GM12878 (cell line): ENCODE measurements around the gene DCAF12L1. TPM values are rescaled to one million over a fixed set of nuclear protein-coding genes. Genes with fewer than 3 reads are reported as not detected.

Source experiments
- ATAC-seq: fragments of 200-7000 bp; cut with Tn5 transposase; 3 replicates; pipeline ENCODE4 v1.9.1; 2020; ENCODE audit warnings: mild to moderate bottlenecking, moderate library complexity
- BruUV-seq: library from RNA; stranded (reverse); fragments of 400-500 nt; replicated peaks from 2 replicates; lab custom pipeline; 2021; lab: Mats Ljungman, UMichigan
- CTCF ChIA-PET: fragments of 300-600 bp; sonication (Branson Sonifier 250); formaldehyde crosslinking; extraction: SDS; loops from one replicate; lab custom pipeline; 2021; ENCODE audit warnings: inconsistent platforms; lab: Yijun Ruan, JAX
- POLR2A ChIA-PET: fragments of 350-600 bp; formaldehyde crosslinking; extraction: SDS; loops from one replicate; lab custom pipeline; 2021; ENCODE audit warnings: inconsistent platforms; lab: Charles Lee
- RAD21 ChIA-PET: fragments of 300-600 bp; sonication (Branson Sonifier 250); formaldehyde crosslinking; loops from one replicate; lab custom pipeline; 2023; ENCODE audit warnings: antibody characterized with exemption; ENCODE audit not compliant: unreplicated experiment; lab: Charles Lee
- SMC1A ChIA-PET: fragments of 300-600 bp; sonication (Branson Sonifier 250); formaldehyde crosslinking; loops from one replicate; lab custom pipeline; 2023; ENCODE audit not compliant: unreplicated experiment, uncharacterized antibody; lab: Charles Lee
- DNase-seq: peaks from one replicate; pipeline ENCODE4 v3.0.0-alpha.2; 2011; ENCODE audit warnings: low read depth, low spot score
- FAIRE-seq: peaks from 3 replicates; lab custom pipeline; 2011; peaks lifted over from hg19 to GRCh38; lab: Jason Lieb, UNC
- H2AFZ ChIP-seq: 2 replicates; pipeline ENCODE4 v1.6.0; 2011; ENCODE audit warnings: low read depth, low read length, control low read depth; ENCODE audit not compliant: control insufficient read depth
- H3K27ac ChIP-seq: 2 replicates; pipeline ENCODE4 v1.5.1; 2011; ENCODE audit warnings: control low read depth; ENCODE audit not compliant: control insufficient read depth, insufficient read depth
- H3K27me3 ChIP-seq, 2 experiments: replicated peaks in 1 of 2; 2 replicates each; pipeline versions ENCODE4 v1.6.0 to v1.6.1; 2011; ENCODE audit warnings: low read length in 1 of 2; ENCODE audit not compliant: control insufficient read depth in 2 of 2, insufficient read depth in 2 of 2
- H3K36me3 ChIP-seq, 2 experiments: 2 replicates each; pipeline ENCODE4 v1.5.1; 2011; ENCODE audit warnings: low read length in 1 of 2; ENCODE audit not compliant: control insufficient read depth in 2 of 2, insufficient read depth in 2 of 2
- H3K4me1 ChIP-seq: 2 replicates; pipeline ENCODE4 v1.6.1; 2011; ENCODE audit warnings: mild to moderate bottlenecking, low read length, moderate library complexity, mixed read lengths; ENCODE audit not compliant: control insufficient read depth, insufficient read depth
- H3K4me2 ChIP-seq: 2 replicates; pipeline ENCODE4 v1.6.0; 2011; ENCODE audit warnings: control low read depth; ENCODE audit not compliant: control insufficient read depth, insufficient read depth
- H3K4me3 ChIP-seq: fragments of 200-600 bp; sonication (generic); 2 replicates; pipeline ENCODE4 v1.5.1; 2016
- H3K79me2 ChIP-seq: 2 replicates; pipeline ENCODE4 v1.6.0; 2011; ENCODE audit warnings: low read length; ENCODE audit not compliant: control insufficient read depth, insufficient read depth
- H3K9ac ChIP-seq: 2 replicates; pipeline ENCODE4 v1.8.0; 2011; ENCODE audit warnings: low read length, control low read depth, mixed read lengths; ENCODE audit not compliant: control insufficient read depth, insufficient read depth
- H3K9me3 ChIP-seq: replicated peaks from 3 replicates; pipeline ENCODE4 v1.5.1; 2011; ENCODE audit warnings: mild to moderate bottlenecking, low read length; ENCODE audit not compliant: control insufficient read depth, insufficient read depth
- H4K20me1 ChIP-seq: 2 replicates; pipeline ENCODE4 v1.6.0; 2011; ENCODE audit not compliant: control insufficient read depth, insufficient read depth
- BACH1 ChIP-seq: fragments of 450-650 bp; IDR thresholded peaks from 2 replicates; pipeline ENCODE4 v1.6.1; 2017; ENCODE audit warnings: mild to moderate bottlenecking, borderline replicate concordance
- BHLHE40 ChIP-seq, 2 experiments: fragments of 450-650 bp in 1 of 2; IDR thresholded peaks; 2 replicates each; pipeline ENCODE4 v1.6.1; 2011 to 2017; ENCODE audit warnings: low read depth in 2 of 2, borderline replicate concordance in 1 of 2, improper control_type of control experiment in 1 of 2, low read length in 1 of 2, mild to moderate bottlenecking in 1 of 2
- CEBPB ChIP-seq, 2 experiments: fragments of 150-350 bp in 1 of 2; IDR thresholded peaks; 2 replicates each; pipeline ENCODE4 v1.6.1; 2012 to 2014; ENCODE audit warnings: low read depth in 2 of 2, low read length in 2 of 2, borderline replicate concordance in 1 of 2, inconsistent platforms in 1 of 2
- HDAC2 ChIP-seq: fragments of 200-600 bp; sonication (generic); IDR thresholded peaks from 2 replicates; pipeline ENCODE4 v1.6.1; 2017
- JUNB ChIP-seq: IDR thresholded peaks from 2 replicates; pipeline ENCODE4 v1.6.1; 2016; ENCODE audit warnings: antibody characterized with exemption, mild to moderate bottlenecking
- MEF2A ChIP-seq: IDR thresholded peaks from 2 replicates; pipeline ENCODE4 v1.6.1; 2011; ENCODE audit warnings: low read depth, mild to moderate bottlenecking, low read length, moderate library complexity; ENCODE audit not compliant: insufficient read depth
- MXI1 ChIP-seq: fragments of 150-350 bp; IDR thresholded peaks from 2 replicates; pipeline ENCODE4 v1.6.1; 2011; ENCODE audit warnings: low read depth, mild to moderate bottlenecking, inconsistent platforms, low read length, improper control_type of control experiment
- POLR2AphosphoS5 ChIP-seq: IDR thresholded peaks from 2 replicates; pipeline ENCODE4 v1.6.1; 2011; ENCODE audit warnings: mild to moderate bottlenecking, low read length, inconsistent platforms
- RELB ChIP-seq: fragments of 450-650 bp; IDR thresholded peaks from 2 replicates; pipeline ENCODE4 v1.6.1; 2017; ENCODE audit warnings: low read depth, mild to moderate bottlenecking, moderate library complexity
- SMC3 ChIP-seq: IDR thresholded peaks from 2 replicates; pipeline ENCODE4 v1.6.1; 2011; ENCODE audit warnings: low read length, improper control_type of control experiment, borderline replicate concordance
- USF1 ChIP-seq: IDR thresholded peaks from 2 replicates; pipeline ENCODE4 v1.6.1; 2011; ENCODE audit warnings: borderline replicate concordance, low read depth, mild to moderate bottlenecking, moderate library complexity, mixed read lengths, low read length; ENCODE audit not compliant: insufficient read depth; ENCODE audit errors: extremely low read length
- ZNF207 ChIP-seq: fragments of 450-650 bp; IDR thresholded peaks from 2 replicates; pipeline ENCODE4 v1.6.1; 2014; ENCODE audit warnings: antibody characterized with exemption, mild to moderate bottlenecking, borderline replicate concordance
- ZNF217 ChIP-seq: fragments of 450-650 bp; IDR thresholded peaks from 2 replicates; pipeline ENCODE4 v1.6.1; 2017; ENCODE audit warnings: antibody characterized with exemption, mild to moderate bottlenecking
- WGBS: methylation state at CpG from one replicate; pipeline ENCODE4 v1.1.6; 2016; ENCODE audit warnings: low lambda C conversion rate; ENCODE audit not compliant: insufficient replicate concordance, insufficient coverage; ENCODE audit errors: missing lambda C conversion rate; 5-methylcytosine and 5-hydroxymethylcytosine counted together
- in situ Hi-C: fragments of 300-500 bp; cut with MboI; formaldehyde crosslinking; loops from 9 replicates; pipeline ENCODE4 v1.14.3; 2018; ENCODE audit warnings: mixed read lengths
- intact Hi-C: fragments of 100-400 bp; cut with micrococcal nuclease; formaldehyde crosslinking; loops from one replicate; pipeline ENCODE4 v1.14.2; 2022; ENCODE audit not compliant: unreplicated experiment
- polyA plus RNA-seq, 11 experiments: library from polyadenylated mRNA; depleted of rRNA in 4 of 11; unstranded in 6 of 11; stranded (reverse) in 5 of 11; fragments of >200 nt; fragmentation: Nextera tagmentation in 4 of 11; fragmentation: Illumina TruSeq in 1 of 11; extraction: Ambion mirVana in 4 of 11; extraction: Trizol in 1 of 11; gene quantifications; 1 replicate in 1 of 11; 2 replicates in 10 of 11; pipeline versions ENCODE4 v1.2.1 to v1.2.3, GENCODE V29; 2011 to 2016; ENCODE audit warnings: inconsistent platforms in 2 of 11, missing spikeins in 2 of 11, low read depth in 1 of 11
- total RNA-seq, 4 experiments: library from RNA; depleted of rRNA in 3 of 4; stranded (reverse); fragments of >200 nt in 3 of 4; fragmentation: Illumina TruSeq in 1 of 4; extraction: Trizol in 1 of 4; gene quantifications; 2 replicates each; pipeline versions ENCODE4 v1.2.1 to v1.2.3, GENCODE V29; 2013 to 2021
- TF ChIP-seq, protein P1 (sequence below): fragments of 450-650 bp; IDR thresholded peaks from 2 replicates; pipeline ENCODE4 v1.6.1; 2017; ENCODE audit warnings: antibody characterized with exemption, mild to moderate bottlenecking, moderate library complexity
- TF ChIP-seq, protein P2 (sequence below): IDR thresholded peaks from 2 replicates; pipeline ENCODE4 v1.6.1; 2012; ENCODE audit warnings: mild to moderate bottlenecking, low read depth, low read length

DCAF12L1 gene
- total and polyA plus RNA-seq, 10 of the 15 experiments (the other 5 are each of a cell fraction or from before 2014, with no cell fraction given), result not detected

- Histone ChIP-seq H3K4me3 (no peak overlapping the region), H4K20me1 (no peaks in the 10 kb centered on the region), H3K36me3 (no peaks in the 10 kb centered on the region), H3K9me3 (no peaks in the 10 kb centered on the region; the same call in 2 of the 3 replicates), H3K79me2 (no peaks in the 10 kb centered on the region), H3K27ac (no peak overlapping the region), H3K9ac (no peak overlapping the region), H3K27me3 (no peaks in the 10 kb centered on the region), H3K4me1 (no peaks in the 10 kb centered on the region), H2AFZ (no peak overlapping the region), H3K4me2 (no peak overlapping the region)
- SMC1A ChIA-PET, result no interaction called here
- in situ Hi-C loops (no loop called here), intact Hi-C loops (no loop called here)
- CTCF ChIA-PET, result no interaction called here
- DNase-seq (no peak), ATAC-seq (no peak), FAIRE-seq (no peak)
- WGBS, result 89% methylated on average over 43 of the region's 43 CpGs
- BruUV-seq, result no TSS peak
- POLR2A ChIA-PET, result no interaction called here
- RAD21 ChIA-PET, result no interaction called here
- TF ChIP-seq ZNF217 (no peak), JUNB (no peak), SMC3 (no peak), HDAC2 (no peak), CEBPB (IDR thresholded peaks at IDR 0.05; ENCODE audit: borderline replicate concordance in 1 of 2, low read depth in 2 of 2, low read length in 2 of 2) (no peak), BHLHE40 (IDR thresholded peaks at IDR 0.05; ENCODE audit: borderline replicate concordance in 1 of 2, low read depth in 2 of 2, low read length in 1 of 2) (no peak), POLR2AphosphoS5 (no peak), RELB (no peak), ZNF207 (no peak), MEF2A (no peak), MXI1 (no peak), USF1 (no peak), BACH1 (no peak)
- TF ChIP-seq, protein P1, sequence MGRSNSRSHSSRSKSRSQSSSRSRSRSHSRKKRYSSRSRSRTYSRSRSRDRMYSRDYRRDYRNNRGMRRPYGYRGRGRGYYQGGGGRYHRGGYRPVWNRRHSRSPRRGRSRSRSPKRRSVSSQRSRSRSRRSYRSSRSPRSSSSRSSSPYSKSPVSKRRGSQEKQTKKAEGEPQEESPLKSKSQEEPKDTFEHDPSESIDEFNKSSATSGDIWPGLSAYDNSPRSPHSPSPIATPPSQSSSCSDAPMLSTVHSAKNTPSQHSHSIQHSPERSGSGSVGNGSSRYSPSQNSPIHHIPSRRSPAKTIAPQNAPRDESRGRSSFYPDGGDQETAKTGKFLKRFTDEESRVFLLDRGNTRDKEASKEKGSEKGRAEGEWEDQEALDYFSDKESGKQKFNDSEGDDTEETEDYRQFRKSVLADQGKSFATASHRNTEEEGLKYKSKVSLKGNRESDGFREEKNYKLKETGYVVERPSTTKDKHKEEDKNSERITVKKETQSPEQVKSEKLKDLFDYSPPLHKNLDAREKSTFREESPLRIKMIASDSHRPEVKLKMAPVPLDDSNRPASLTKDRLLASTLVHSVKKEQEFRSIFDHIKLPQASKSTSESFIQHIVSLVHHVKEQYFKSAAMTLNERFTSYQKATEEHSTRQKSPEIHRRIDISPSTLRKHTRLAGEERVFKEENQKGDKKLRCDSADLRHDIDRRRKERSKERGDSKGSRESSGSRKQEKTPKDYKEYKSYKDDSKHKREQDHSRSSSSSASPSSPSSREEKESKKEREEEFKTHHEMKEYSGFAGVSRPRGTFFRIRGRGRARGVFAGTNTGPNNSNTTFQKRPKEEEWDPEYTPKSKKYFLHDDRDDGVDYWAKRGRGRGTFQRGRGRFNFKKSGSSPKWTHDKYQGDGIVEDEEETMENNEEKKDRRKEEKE, result no peak
- TF ChIP-seq, protein P2, sequence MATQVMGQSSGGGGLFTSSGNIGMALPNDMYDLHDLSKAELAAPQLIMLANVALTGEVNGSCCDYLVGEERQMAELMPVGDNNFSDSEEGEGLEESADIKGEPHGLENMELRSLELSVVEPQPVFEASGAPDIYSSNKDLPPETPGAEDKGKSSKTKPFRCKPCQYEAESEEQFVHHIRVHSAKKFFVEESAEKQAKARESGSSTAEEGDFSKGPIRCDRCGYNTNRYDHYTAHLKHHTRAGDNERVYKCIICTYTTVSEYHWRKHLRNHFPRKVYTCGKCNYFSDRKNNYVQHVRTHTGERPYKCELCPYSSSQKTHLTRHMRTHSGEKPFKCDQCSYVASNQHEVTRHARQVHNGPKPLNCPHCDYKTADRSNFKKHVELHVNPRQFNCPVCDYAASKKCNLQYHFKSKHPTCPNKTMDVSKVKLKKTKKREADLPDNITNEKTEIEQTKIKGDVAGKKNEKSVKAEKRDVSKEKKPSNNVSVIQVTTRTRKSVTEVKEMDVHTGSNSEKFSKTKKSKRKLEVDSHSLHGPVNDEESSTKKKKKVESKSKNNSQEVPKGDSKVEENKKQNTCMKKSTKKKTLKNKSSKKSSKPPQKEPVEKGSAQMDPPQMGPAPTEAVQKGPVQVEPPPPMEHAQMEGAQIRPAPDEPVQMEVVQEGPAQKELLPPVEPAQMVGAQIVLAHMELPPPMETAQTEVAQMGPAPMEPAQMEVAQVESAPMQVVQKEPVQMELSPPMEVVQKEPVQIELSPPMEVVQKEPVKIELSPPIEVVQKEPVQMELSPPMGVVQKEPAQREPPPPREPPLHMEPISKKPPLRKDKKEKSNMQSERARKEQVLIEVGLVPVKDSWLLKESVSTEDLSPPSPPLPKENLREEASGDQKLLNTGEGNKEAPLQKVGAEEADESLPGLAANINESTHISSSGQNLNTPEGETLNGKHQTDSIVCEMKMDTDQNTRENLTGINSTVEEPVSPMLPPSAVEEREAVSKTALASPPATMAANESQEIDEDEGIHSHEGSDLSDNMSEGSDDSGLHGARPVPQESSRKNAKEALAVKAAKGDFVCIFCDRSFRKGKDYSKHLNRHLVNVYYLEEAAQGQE, result no peak
Observed at GRCh38 chrX:126551725-126552312, 795 bp downstream of the DCAF12L1 start.
